ENCODE results near the gene C16orf46.

- TF ChIP-seq CTCF (IDR thresholded peaks at IDR 0.05; ENCODE audit: poor library complexity, severe bottlenecking) (no peak), EZH2 (IDR thresholded peaks at IDR 0.05; ENCODE audit: borderline replicate concordance, insufficient read depth, low read length, poor library complexity, severe bottlenecking) (no peak)
Measured at GRCh38 chr16:81095653-81095952, 18.6 kb upstream of the C16orf46 start.

All from neural cell (in vitro differentiated cells).